ENCODE results near the gene MASP2.

The MASP2 gene

DNA sequence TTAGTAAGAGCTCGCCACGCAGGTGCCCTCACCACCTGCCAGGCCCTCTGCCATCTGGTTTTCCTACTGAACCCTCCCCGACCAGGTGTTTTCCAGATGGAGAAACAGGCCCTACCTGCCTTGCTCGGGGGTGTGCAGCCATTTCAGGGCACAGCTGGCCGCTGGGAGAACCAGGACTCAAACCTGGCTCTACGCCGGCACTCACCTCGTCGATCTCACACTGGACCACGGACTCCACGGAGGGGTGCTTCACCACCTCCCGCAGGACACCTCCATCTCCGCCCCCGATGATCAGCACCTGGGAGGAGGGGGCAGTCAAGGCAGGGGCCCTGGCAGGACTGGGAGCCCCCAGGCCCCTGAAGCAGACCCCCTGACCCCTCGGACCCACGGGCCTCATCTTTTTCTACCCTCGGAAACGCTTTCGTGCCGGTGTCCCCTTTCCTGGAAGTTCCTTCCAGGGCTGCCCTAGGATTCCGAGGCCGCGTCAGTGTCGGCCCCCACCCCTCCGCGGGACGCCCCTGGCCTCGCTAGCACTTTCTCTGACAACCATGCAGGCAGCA lies 11.6 kb upstream of the MASP2 start:
- Histone ChIP-seq H3K9me3 (ENCODE audit: low read length) (no peaks in the 10 kb centered on the region), H3F3A (ENCODE audit: insufficient read depth, low read length) (no peaks in the 10 kb centered on the region), H3K27ac (ENCODE audit: low read depth, low read length, poor library complexity, severe bottlenecking) (peak overlapping the region; percentile 1), H3K9ac (ENCODE audit: low read length) (peak overlapping the region; percentile 99), H3K9me2 (ENCODE audit: low read depth, low read length) (no peaks in the 10 kb centered on the region), H3K4me1 (ENCODE audit: insufficient read depth, low read length, severe bottlenecking) (peaks cover 27% of the 10 kb centered on the region), H3K79me2 (ENCODE audit: insufficient read depth, low read length) (peaks cover 18% of the 10 kb centered on the region; the same call in 1 of the 2 replicates), H3K4me2 (ENCODE audit: low read length) (peak overlapping the region; percentile 81), H3K4me3 (ENCODE audit: low read depth, low read length, poor library complexity, severe bottlenecking) (peak overlapping the region; percentile 94), H3K27me3 (ENCODE audit: insufficient read depth, low read length) (no peaks in the 10 kb centered on the region), H4K20me1 (ENCODE audit: insufficient read depth, low read length) (no peaks in the 10 kb centered on the region), H3K36me3 (ENCODE audit: insufficient read depth, low read length) (peaks cover 49% of the 10 kb centered on the region), H2AFZ (ENCODE audit: low read length) (no peak overlapping the region)
- TF ChIP-seq EZH2 (IDR thresholded peaks at IDR 0.05; ENCODE audit: borderline replicate concordance, low read length) (no peak), CTCF (IDR thresholded peaks at IDR 0.05; ENCODE audit: low read length) (no peak)

- H3F3A ChIP-seq (ENCODE audit: insufficient read depth, low read length), result no peaks in the 10 kb centered on the region
- peaks cover 33% of the 10 kb centered on the region for H3K4me1 ChIP-seq (ENCODE audit: insufficient read depth, low read length, severe bottlenecking)
- peaks cover 48% of the 10 kb centered on the region for H3K36me3 ChIP-seq (ENCODE audit: insufficient read depth, low read length)
- H2AFZ ChIP-seq (ENCODE audit: low read length), result no peak overlapping the region
- no peaks in the 10 kb centered on the region for H3K27me3 ChIP-seq (ENCODE audit: insufficient read depth, low read length)
- no peak overlapping the region for H3K27ac ChIP-seq (ENCODE audit: low read depth, low read length, poor library complexity, severe bottlenecking)
- no peaks in the 10 kb centered on the region for H3K9me3 ChIP-seq (ENCODE audit: low read length)
- no peaks in the 10 kb centered on the region for H4K20me1 ChIP-seq (ENCODE audit: insufficient read depth, low read length)
- H3K4me2 ChIP-seq (ENCODE audit: low read length), result peak overlapping the region; percentile 81; the same call in 1 of the 2 replicates
- peak overlapping the region; percentile 94 for H3K4me3 ChIP-seq (ENCODE audit: low read depth, low read length, poor library complexity, severe bottlenecking)
- H3K79me2 ChIP-seq (ENCODE audit: insufficient read depth, low read length), result peaks cover 18% of the 10 kb centered on the region; the same call in 1 of the 2 replicates
- H3K9me2 ChIP-seq (ENCODE audit: low read depth, low read length), result no peaks in the 10 kb centered on the region
- TF ChIP-seq CTCF (IDR thresholded peaks at IDR 0.05; ENCODE audit: low read length), result no peak
- no peak for TF ChIP-seq EZH2 (IDR thresholded peaks at IDR 0.05; ENCODE audit: borderline replicate concordance, low read length)
- no peak overlapping the region; the same call in 1 of the 2 replicates for H3K9ac ChIP-seq (ENCODE audit: low read length)
Observed at GRCh38 chr1:11058026-11058425, 11.0 kb upstream of the MASP2 start.

- Histone ChIP-seq H3K27me3 (ENCODE audit: insufficient read depth, low read length) (no peaks in the 10 kb centered on the region), H3K4me1 (ENCODE audit: insufficient read depth, low read length, severe bottlenecking) (peaks cover 38% of the 10 kb centered on the region), H3K4me3 (ENCODE audit: low read depth, low read length, poor library complexity, severe bottlenecking) (no peak overlapping the region), H3F3A (ENCODE audit: insufficient read depth, low read length) (no peaks in the 10 kb centered on the region), H3K4me2 (ENCODE audit: low read length) (no peak overlapping the region), H3K36me3 (ENCODE audit: insufficient read depth, low read length) (peaks cover 43% of the 10 kb centered on the region), H3K27ac (ENCODE audit: low read depth, low read length, poor library complexity, severe bottlenecking) (no peak overlapping the region), H3K9me2 (ENCODE audit: low read depth, low read length) (no peaks in the 10 kb centered on the region), H3K79me2 (ENCODE audit: insufficient read depth, low read length) (peaks cover 18% of the 10 kb centered on the region; the same call in 1 of the 2 replicates), H2AFZ (ENCODE audit: low read length) (no peak overlapping the region), H3K9ac (ENCODE audit: low read length) (no peak overlapping the region), H4K20me1 (ENCODE audit: insufficient read depth, low read length) (no peaks in the 10 kb centered on the region), H3K9me3 (ENCODE audit: low read length) (no peaks in the 10 kb centered on the region)
- TF ChIP-seq CTCF (IDR thresholded peaks at IDR 0.05; ENCODE audit: low read length), result no peak
- TF ChIP-seq EZH2 (IDR thresholded peaks at IDR 0.05; ENCODE audit: borderline replicate concordance, low read length), result no peak
Observed at GRCh38 chr1:11057477-11057876, 10.4 kb upstream of the MASP2 start.

Measured in OCI-LY1 (cell line).